HepG2 (cell line): Measurements from ENCODE around the gene TNFAIP8L1. TPM values are rescaled to one million over a fixed set of nuclear protein-coding genes. Genes with fewer than 3 reads are reported as not detected.

Source experiments
- AHR ChIP-seq: IDR thresholded peaks from 2 replicates; pipeline ENCODE4 v1.6.1; 2018; ENCODE audit warnings: missing genetic modification reagents, missing compliant biosample characterization
- BCL3 ChIP-seq: sonication (generic); formaldehyde crosslinking; IDR thresholded peaks from 2 replicates; pipeline ENCODE4 v1.5.1; 2020; ENCODE audit warnings: mild to moderate bottlenecking, missing genetic modification reagents, moderate library complexity
- BORCS8-MEF2B ChIP-seq: sonication (generic); formaldehyde crosslinking; IDR thresholded peaks from 2 replicates; pipeline ENCODE4 v1.8.0; 2022; ENCODE audit warnings: mild to moderate bottlenecking, missing genetic modification reagents
- HNRNPH1 ChIP-seq: fragments of 200-400 bp; formaldehyde crosslinking; optimal IDR thresholded peaks from 2 replicates; pipeline ENCODE3; 2017; ENCODE audit warnings: mild to moderate bottlenecking, low read depth, low read length
- ISX ChIP-seq: sonication (generic); formaldehyde crosslinking; conservative IDR thresholded peaks from 2 replicates; pipeline ENCODE4 v1.5.0; 2020; ENCODE audit warnings: missing genetic modification reagents
- KDM2A ChIP-seq: sonication (generic); formaldehyde crosslinking; IDR thresholded peaks from 2 replicates; pipeline ENCODE4 v1.4.0; 2020; ENCODE audit warnings: low read depth, missing genetic modification reagents, borderline replicate concordance
- LCORL ChIP-seq, 2 experiments: fragments of 450-650 bp in 1 of 2; sonication (generic) in 1 of 2; formaldehyde crosslinking in 1 of 2; IDR thresholded peaks; 2 replicates each; pipeline versions ENCODE4 v1.5.0 to v1.6.1; 2017 to 2020; ENCODE audit warnings: antibody characterized with exemption in 1 of 2, missing genetic modification reagents in 1 of 2
- PBX2 ChIP-seq: IDR thresholded peaks from 2 replicates; pipeline ENCODE4 v1.6.1; 2016; ENCODE audit warnings: control low read depth
- SP1 ChIP-seq, 2 experiments: fragments of 450-650 bp in 1 of 2; sonication (generic) in 1 of 2; formaldehyde crosslinking in 1 of 2; IDR thresholded peaks; 2 replicates each; pipeline versions ENCODE4 v1.4.0 to v1.6.1; 2016 to 2020; ENCODE audit warnings: missing genetic modification reagents in 1 of 2
- TAF15 ChIP-seq: fragments of 200-400 bp; formaldehyde crosslinking; IDR thresholded peaks from one replicate; pipeline ENCODE4 v1.6.1; 2018; ENCODE audit warnings: mild to moderate bottlenecking, low read depth, low read length; ENCODE audit not compliant: poor library complexity, severe bottlenecking
- TBX2 ChIP-seq: sonication (generic); formaldehyde crosslinking; IDR thresholded peaks from 2 replicates; pipeline ENCODE4 v1.5.0; 2020; ENCODE audit warnings: missing genetic modification reagents, mild to moderate bottlenecking, borderline replicate concordance
- ZFY ChIP-seq: sonication (generic); formaldehyde crosslinking; IDR thresholded peaks from 2 replicates; pipeline ENCODE4 v1.4.0; 2020; ENCODE audit warnings: missing genetic modification reagents
- ZMYM4 ChIP-seq: sonication (generic); formaldehyde crosslinking; IDR thresholded peaks from 2 replicates; pipeline ENCODE4 v1.8.1; 2023; ENCODE audit warnings: mild to moderate bottlenecking, missing genetic modification reagents
- ZNF17 ChIP-seq: sonication (generic); formaldehyde crosslinking; IDR thresholded peaks from 2 replicates; pipeline ENCODE4 v1.5.0; 2020; ENCODE audit warnings: mild to moderate bottlenecking, missing genetic modification reagents
- ZNF354B ChIP-seq: sonication (generic); formaldehyde crosslinking; IDR thresholded peaks from 2 replicates; pipeline ENCODE4 v1.8.0; 2022; ENCODE audit warnings: mild to moderate bottlenecking, missing genetic modification reagents
- ZNF460 ChIP-seq: sonication (generic); formaldehyde crosslinking; IDR thresholded peaks from 2 replicates; pipeline ENCODE4 v1.5.1; 2020; ENCODE audit warnings: missing genetic modification reagents, mild to moderate bottlenecking, borderline replicate concordance
- ZNF616 ChIP-seq: sonication (generic); formaldehyde crosslinking; IDR thresholded peaks from 2 replicates; pipeline ENCODE4 v1.5.0; 2020; ENCODE audit warnings: low read depth, mild to moderate bottlenecking, missing genetic modification reagents
- ZSCAN25 ChIP-seq: sonication (generic); formaldehyde crosslinking; IDR thresholded peaks from 2 replicates; pipeline ENCODE4 v1.8.0; 2022; ENCODE audit warnings: mild to moderate bottlenecking, missing genetic modification reagents
- polyA plus RNA-seq, 8 experiments: library from polyadenylated mRNA; depleted of rRNA in 3 of 8; stranded (reverse) in 7 of 8; unstranded in 1 of 8; fragments of >200 nt; fragmentation: Illumina TruSeq in 4 of 8; extraction: Trizol in 4 of 8; gene quantifications; 2 replicates each; pipeline versions ENCODE4 v1.2.1 to v1.2.3, GENCODE V29; 2011 to 2016; ENCODE audit warnings: low read depth in 4 of 8, missing spikeins in 1 of 8, mixed read lengths in 1 of 8; ENCODE audit not compliant: insufficient read depth in 1 of 8
- total RNA-seq, 5 experiments: library from RNA; depleted of rRNA; stranded (reverse); fragments of >200 nt; fragmentation: Illumina TruSeq; extraction: Trizol; gene quantifications; 2 replicates each; pipeline ENCODE4 v1.2.3, GENCODE V29; 2016; ENCODE audit warnings: low read depth in 1 of 5
- TF ChIP-seq, protein P1 (sequence below): sonication (generic); formaldehyde crosslinking; IDR thresholded peaks from 2 replicates; pipeline ENCODE4 v1.8.0; 2022; ENCODE audit warnings: mild to moderate bottlenecking, missing genetic modification reagents
- TF ChIP-seq, protein P2 (sequence below): sonication (generic); formaldehyde crosslinking; IDR thresholded peaks from 2 replicates; pipeline ENCODE4 v1.5.0; 2020; ENCODE audit warnings: mild to moderate bottlenecking, missing genetic modification reagents, moderate library complexity
- TF ChIP-seq, protein P3 (sequence below): sonication (generic); formaldehyde crosslinking; IDR thresholded peaks from 2 replicates; pipeline ENCODE4 v1.4.0; 2020; ENCODE audit warnings: mild to moderate bottlenecking, missing genetic modification reagents

The TNFAIP8L1 gene
- total and polyA plus RNA-seq, 2 of the 13 experiments (the other 11 are each of a cell fraction or from before 2014, with no cell fraction given) = 13.4 to 21.4 TPM

GRCh38 chr19:4636151-4636717, 3.1 kb upstream of the TNFAIP8L1 start (continued):
- TF ChIP-seq, protein P1, sequence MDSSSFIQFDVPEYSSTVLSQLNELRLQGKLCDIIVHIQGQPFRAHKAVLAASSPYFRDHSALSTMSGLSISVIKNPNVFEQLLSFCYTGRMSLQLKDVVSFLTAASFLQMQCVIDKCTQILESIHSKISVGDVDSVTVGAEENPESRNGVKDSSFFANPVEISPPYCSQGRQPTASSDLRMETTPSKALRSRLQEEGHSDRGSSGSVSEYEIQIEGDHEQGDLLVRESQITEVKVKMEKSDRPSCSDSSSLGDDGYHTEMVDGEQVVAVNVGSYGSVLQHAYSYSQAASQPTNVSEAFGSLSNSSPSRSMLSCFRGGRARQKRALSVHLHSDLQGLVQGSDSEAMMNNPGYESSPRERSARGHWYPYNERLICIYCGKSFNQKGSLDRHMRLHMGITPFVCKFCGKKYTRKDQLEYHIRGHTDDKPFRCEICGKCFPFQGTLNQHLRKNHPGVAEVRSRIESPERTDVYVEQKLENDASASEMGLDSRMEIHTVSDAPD (CRISPR knock-in tag) = no peak
- TF ChIP-seq ZSCAN25 (CRISPR knock-in tag) = peak; percentile 30; the same call in 1 of the 2 replicates
- TF ChIP-seq, protein P2, sequence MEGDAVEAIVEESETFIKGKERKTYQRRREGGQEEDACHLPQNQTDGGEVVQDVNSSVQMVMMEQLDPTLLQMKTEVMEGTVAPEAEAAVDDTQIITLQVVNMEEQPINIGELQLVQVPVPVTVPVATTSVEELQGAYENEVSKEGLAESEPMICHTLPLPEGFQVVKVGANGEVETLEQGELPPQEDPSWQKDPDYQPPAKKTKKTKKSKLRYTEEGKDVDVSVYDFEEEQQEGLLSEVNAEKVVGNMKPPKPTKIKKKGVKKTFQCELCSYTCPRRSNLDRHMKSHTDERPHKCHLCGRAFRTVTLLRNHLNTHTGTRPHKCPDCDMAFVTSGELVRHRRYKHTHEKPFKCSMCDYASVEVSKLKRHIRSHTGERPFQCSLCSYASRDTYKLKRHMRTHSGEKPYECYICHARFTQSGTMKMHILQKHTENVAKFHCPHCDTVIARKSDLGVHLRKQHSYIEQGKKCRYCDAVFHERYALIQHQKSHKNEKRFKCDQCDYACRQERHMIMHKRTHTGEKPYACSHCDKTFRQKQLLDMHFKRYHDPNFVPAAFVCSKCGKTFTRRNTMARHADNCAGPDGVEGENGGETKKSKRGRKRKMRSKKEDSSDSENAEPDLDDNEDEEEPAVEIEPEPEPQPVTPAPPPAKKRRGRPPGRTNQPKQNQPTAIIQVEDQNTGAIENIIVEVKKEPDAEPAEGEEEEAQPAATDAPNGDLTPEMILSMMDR (CRISPR knock-in tag) = peak; percentile 87
- TF ChIP-seq ZNF460 (CRISPR knock-in tag) = no peak
- TF ChIP-seq ISX (CRISPR knock-in tag) = no peak
- peak; percentile 72; the same call in 1 of the 2 replicates for TF ChIP-seq AHR (CRISPR knock-in tag)
- TF ChIP-seq PBX2 (CRISPR knock-in tag) = no peak
- peak; percentile 70 for TF ChIP-seq KDM2A
- TF ChIP-seq BCL3 (CRISPR knock-in tag) = no peak
- no peak for TF ChIP-seq ZNF17 (CRISPR knock-in tag)
- TF ChIP-seq TBX2 (CRISPR knock-in tag) = no peak; the same call in 1 of the 2 replicates
- TF ChIP-seq BORCS8-MEF2B (CRISPR knock-in tag) = 0 out of 2 replicates have a peak, but pooled peaks have one; percentile 23
- no peak for TF ChIP-seq ZNF354B (CRISPR knock-in tag)
- no peak for TF ChIP-seq TAF15
- TF ChIP-seq ZFY (CRISPR knock-in tag) = peak; percentile 61
- no peak for TF ChIP-seq LCORL (IDR thresholded peaks at IDR 0.05)
- TF ChIP-seq LCORL (CRISPR knock-in tag; IDR thresholded peaks at IDR 0.05) = peak; percentile 27; the same call in 1 of the 2 replicates
- TF ChIP-seq HNRNPH1 = no peak
- no peak for TF ChIP-seq ZNF616 (CRISPR knock-in tag)
- TF ChIP-seq, protein P3, sequence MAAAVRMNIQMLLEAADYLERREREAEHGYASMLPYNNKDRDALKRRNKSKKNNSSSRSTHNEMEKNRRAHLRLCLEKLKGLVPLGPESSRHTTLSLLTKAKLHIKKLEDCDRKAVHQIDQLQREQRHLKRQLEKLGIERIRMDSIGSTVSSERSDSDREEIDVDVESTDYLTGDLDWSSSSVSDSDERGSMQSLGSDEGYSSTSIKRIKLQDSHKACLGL (CRISPR knock-in tag) = peak; percentile 38; the same call in 1 of the 2 replicates
- peak; percentile 18; the same call in 1 of the 2 replicates for TF ChIP-seq ZMYM4 (CRISPR knock-in tag)
- TF ChIP-seq SP1 (IDR thresholded peaks at IDR 0.05) = no peak
- TF ChIP-seq SP1 (CRISPR knock-in tag; IDR thresholded peaks at IDR 0.05) = no peak
